ENCODE measurements around the gene MAGEC1.

DNA sequence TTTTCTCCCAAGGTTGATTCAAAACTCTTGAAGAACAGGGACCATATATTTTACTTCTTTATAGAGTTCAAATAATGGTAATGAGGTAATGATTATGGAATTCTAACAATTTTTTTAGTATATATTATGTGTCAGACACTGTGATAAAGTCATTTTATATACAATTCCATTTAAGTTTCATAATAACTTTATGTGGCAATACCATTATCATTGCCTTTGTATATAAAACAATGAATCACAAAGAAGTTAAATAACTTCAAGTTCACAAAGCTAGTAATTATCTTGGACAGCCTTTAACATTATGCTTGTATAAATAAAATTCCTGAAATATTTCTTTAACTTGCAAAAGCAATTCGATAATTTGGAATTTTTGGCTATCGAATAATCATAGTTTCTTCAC is 20.6 kb downstream of the MAGEC1 start:
- TF ChIP-seq, protein P1, sequence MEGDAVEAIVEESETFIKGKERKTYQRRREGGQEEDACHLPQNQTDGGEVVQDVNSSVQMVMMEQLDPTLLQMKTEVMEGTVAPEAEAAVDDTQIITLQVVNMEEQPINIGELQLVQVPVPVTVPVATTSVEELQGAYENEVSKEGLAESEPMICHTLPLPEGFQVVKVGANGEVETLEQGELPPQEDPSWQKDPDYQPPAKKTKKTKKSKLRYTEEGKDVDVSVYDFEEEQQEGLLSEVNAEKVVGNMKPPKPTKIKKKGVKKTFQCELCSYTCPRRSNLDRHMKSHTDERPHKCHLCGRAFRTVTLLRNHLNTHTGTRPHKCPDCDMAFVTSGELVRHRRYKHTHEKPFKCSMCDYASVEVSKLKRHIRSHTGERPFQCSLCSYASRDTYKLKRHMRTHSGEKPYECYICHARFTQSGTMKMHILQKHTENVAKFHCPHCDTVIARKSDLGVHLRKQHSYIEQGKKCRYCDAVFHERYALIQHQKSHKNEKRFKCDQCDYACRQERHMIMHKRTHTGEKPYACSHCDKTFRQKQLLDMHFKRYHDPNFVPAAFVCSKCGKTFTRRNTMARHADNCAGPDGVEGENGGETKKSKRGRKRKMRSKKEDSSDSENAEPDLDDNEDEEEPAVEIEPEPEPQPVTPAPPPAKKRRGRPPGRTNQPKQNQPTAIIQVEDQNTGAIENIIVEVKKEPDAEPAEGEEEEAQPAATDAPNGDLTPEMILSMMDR (conservative IDR thresholded peaks at IDR 0.05; ENCODE audit: low read length), result no peak
- no peak for TF ChIP-seq EZH2phosphoT487 (IDR thresholded peaks at IDR 0.05; ENCODE audit: borderline replicate concordance)
